ENCODE results near the gene PEBP1.
"Not testable (repeated sequence)": the region's sequence is repeated elsewhere in the genome, so short reads cannot be mapped to it uniquely, and the experiment has no call there.

Gene PEBP1
- total RNA-seq, result 89.7 reads per million, percentile 80 among the genes with 10 or more reads in this experiment

DNA sequence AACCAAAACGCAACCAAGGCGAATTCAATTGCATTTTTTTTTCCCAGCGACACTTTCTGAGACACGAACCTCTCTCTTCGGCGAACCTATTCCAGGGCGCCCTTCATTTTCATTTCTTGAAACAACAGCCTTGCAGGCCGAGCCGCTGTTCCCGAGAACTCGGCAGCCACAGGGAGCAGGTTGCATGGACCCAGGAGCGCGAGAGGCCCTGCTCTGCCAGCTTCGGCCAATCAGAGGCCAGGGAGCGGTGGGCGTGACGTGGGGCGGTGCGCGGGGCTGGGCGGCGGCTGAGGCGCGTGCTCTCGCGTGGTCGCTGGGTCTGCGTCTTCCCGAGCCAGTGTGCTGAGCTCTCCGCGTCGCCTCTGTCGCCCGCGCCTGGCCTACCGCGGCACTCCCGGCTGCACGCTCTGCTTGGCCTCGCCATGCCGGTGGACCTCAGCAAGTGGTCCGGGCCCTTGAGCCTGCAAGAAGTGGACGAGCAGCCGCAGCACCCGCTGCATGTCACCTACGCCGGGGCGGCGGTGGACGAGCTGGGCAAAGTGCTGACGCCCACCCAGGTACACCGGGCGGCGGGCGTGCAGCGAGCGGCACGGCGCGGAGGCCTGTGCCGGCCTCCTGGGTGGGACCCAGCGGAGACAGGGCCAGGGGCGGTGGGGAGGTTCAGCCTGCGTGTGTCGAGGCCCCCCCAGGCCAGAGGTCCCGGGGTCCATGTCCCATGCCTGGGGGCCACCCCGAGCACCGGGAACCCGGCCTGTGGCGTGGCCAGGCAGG is at the start of gene PEBP1:
Gene PEBP1 (plus strand): TSS at position 337 of the 771 bp plus-strand sequence. CDS start 86 bp downstream, at position 423.
- peak; percentile 90 for DNase-seq

DNA sequence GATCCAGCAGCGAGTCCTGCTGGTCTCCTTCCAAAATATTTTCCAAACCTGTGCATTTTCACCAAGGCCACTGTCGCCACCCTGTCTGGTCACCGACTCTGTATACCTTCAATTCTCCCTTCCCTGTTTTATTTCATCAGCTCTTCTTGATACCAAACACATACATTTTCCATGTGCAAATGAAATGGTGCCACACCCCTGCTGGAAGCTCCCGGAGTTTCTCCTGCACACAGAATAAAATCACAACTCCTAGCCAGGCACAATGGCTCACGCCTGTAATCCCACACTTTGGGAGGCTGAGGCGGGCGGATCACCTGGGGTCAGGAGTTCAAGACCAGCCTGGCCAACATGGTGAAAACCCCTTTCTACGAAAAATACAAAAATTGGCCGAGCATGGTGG is 46.1 kb upstream of the PEBP1 start:
- DNase-seq, result no peak

DNA sequence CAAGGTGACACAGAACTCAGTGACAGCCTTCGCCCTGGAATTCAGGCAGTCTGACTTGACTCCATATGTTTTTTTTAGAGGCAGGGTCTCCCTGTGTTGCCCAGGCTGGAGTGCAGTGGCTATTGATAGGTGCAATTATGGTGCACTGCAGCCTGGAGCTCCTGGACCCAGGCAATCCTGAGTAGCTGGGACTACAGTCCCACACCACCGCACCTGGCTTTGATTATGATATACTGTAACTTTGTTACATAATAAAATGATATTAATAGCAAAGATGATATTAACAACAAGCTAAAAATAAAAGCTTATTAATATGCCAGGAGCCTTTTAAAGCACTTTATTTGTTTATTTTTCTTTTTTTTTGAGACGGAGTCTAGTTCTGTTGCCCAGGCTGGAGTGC is 41.9 kb upstream of the PEBP1 start:
- DNase-seq, result no peak

DNA sequence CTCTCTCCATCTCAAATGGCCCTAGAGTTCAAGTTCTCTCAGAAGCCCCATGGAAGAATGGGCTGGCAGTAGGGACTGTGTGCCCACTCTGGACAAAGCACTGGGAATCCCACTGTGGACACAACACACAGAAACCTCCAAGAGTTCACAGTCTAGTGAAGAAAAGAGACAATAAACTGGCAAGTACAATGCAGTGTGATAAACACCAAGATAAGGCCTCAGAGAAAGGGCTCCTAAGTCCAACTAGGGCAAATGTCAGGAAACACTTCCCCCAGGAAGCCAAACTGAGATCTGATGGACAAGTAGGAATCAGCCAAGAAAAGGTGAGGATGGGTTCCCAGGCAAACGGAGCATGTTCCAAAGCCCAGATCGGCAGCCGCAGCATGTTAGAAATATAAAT is 37.5 kb upstream of the PEBP1 start:
- DNase-seq, result no peak

DNA sequence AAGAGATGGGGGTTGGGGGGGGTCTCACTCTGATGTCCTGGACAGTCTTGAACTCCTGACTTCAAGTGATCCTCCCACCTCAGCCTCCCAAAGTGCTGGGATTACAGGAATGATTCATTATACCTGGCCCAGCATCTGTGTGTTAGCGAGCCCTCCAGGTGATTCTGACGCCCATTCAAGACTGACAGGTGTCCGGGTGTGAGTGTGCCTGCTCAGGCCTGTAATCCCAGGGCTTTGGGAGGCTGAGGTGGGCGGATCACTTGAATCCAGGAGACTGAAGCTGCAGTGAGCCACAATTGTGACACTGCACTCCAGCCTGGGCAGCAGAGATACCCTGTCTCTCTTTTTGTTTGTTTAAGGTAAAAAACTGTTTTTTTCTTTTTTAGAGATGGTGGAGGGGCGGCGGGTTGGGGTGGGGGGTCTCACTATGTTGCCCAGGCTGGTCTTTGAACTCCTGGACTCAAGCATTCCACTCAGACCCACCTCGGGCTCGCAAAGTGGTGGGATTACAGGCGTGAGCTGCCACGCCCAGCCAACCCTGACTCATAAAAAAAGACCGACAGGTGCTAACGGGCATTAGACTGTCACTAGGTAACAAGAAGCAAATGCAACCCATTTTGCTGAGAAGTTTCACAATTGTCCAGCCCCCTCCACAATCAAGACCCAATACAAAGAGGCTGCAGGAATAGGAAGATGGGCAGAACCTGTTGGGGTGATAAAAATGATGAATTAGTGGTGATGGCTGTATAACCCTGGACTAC is 36.8 kb upstream of the PEBP1 start:
- DNase-seq, result no peak

DNA sequence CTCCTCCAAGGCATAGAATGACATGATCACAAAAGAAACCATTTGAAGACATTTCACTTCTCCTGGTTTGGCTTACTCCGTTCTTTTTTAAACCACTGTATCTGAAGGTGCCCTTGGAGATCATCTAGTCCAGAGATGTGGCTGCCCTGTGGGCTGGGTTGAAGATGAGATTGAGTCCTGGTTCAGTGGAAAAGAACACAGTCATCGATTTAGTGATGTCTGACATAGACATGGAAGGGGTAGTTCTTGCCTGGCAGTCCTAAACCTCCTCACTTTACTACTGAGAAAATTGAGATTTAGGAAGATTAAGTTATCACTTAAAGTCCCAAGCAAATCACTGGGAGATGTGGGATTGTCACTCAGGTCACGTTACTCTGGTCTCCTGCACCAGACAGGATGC is 34.9 kb upstream of the PEBP1 start:
- DNase-seq, result no peak

DNA sequence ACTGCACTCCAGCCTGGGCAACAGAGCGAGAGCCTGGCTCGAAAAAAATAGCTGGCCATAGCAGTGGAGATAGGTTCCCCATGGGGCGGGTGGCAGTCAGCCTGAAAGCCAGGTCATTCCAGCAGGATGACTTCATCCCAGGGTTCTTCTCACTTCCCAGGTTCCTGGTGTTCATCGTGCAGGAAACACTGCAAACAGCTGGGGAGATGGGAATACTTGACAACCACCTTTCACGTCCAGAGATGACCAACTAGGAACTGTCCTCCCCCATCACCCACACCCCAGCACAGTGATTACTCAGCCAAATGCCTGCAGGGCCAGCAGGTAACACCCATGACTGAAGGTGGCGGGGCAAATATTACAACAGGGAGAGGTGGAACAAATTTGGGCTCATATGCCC is 33.9 kb upstream of the PEBP1 start:
- DNase-seq, result no peak

DNA sequence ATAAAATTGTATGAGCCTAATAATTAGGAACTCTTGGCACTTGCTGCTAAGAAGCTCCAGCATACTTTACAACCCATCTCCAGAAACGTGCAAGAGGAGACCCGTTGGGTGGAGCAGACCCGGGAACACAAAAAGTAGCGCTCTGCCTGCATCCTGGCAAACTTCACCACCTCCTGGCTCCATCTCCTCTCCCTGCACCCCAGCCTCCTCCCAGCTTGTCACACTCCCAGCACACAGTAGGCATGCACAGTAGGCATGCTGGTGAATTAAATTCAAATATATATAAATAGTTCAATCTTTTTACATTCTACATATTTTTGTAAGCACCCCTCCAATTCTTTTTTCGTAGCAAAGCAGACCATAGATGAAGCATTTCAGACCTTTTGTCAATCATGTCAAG is 33.3 kb upstream of the PEBP1 start:
- no peak for DNase-seq

DNA sequence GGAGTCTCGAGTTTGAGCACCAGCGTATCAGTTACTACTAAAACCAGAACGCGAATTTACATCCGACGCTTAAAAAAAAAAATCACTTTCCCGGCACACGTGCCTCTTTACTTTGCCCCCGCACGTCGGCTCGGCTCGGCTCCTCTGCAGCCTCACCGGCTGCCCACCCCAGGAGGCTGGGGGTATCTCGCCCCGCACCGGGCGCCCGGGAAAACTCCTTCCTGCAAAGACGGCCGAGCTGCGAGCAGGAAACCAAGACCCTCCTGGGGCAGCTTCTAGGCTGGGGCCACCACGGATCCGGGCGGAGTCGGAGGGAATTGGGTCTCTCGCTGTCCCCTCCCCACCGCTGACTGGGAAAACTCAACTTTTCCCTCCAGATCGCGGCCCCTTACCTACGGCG is 32.7 kb upstream of the PEBP1 start:
- DNase-seq, result no peak

DNA sequence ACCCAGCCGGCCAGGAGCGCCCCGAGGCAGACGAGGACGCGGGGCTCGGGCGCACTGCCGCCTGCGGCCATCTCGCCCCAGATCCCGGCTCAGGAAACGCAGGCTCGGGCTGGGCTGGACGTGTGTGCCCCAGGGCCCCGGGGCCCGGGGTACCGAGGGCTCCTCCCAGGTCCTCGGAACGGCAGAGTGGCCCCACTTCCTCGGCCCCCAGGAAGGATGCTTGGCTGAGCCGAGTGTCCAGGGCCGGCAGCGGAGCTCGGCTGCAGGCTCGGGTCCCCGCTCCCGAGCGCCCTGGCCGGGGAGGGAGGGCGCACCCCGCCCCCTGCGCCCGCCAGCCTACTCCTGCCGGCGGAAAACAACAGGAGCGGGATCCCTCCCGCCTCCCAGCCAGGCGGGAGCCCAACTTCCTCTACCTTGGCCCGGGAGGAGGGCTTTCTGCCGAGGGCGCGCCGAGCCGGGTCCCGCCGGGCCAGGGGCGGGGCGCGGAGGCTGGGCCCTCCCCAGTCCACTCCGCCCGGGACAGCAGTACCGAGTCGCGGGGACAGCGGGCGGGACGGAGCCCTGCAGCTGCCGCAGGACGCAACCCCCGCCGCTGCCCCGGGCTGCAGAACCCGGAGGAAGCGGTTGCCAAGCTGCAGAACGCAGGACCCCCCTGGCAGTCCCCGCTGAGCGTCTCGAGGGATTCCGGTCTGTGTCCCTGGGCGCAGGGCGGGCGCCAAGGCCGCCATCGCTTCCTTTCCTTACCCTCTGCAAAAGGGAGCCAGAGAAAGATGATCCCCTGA is 32.1 kb upstream of the PEBP1 start, which contains the start of gene VSIG10:
Gene VSIG10 (minus strand): TSS at position 411 of the 782 bp plus-strand sequence. CDS start 340 bp downstream, at position 71.
- no peak for DNase-seq

DNA sequence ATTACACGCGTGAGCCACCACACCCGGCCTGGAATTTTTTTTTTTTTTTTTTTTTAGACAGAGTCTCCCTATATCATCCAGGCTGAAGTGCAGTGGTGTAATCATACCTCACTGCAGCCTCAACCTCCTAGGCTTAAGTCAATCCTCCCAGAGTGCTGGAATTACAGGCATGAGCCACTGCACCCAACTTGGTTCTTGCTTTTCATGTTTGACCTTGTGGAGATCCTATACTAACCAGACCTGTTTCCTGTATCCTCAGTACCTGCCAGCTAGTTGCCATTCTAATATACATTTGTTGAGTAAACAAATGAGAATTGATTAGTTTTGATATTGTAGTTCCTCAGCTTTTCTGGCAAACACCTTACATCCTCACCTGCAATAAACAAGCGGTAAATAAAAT is 28.9 kb upstream of the PEBP1 start:
- DNase-seq, result no peak

DNA sequence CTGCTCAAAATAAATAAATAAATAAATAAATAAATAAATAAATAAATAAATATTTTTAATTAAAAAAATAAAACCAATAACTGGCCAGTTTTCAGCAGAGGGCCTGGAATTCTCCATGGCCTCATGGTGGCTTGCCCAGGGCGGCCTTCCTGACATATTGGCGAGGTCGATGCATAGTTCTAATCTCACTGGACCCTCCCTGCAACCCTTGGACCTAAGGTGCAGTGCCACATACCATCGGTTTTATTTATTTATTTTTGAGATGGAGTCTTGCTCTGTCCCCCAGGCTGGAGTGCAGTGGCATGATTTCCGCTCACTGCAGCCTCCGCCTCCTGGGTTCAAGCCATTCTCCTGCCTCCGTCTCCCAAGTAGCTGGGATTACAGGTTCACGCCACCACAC is 28.2 kb upstream of the PEBP1 start:
- DNase-seq, result no peak

DNA sequence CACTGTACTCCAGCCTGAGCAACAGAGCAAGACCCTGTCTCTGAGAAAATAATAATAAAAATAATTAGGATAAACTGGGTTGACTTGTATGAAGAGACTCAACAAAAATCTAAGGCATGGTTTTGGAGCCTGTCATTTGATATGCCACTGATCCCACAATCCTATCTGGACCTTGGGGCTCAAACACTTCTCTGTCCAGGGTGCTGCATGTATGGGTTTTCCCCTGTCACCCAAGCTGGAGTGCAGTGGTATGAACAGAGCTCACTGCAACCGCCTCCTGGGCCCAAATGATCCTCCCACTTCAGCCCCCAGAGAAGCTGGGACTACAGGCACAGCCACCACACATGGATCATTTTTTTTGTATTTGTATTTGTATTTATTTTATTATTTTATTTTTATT is 26.8 kb upstream of the PEBP1 start:
- DNase-seq, result no peak

DNA sequence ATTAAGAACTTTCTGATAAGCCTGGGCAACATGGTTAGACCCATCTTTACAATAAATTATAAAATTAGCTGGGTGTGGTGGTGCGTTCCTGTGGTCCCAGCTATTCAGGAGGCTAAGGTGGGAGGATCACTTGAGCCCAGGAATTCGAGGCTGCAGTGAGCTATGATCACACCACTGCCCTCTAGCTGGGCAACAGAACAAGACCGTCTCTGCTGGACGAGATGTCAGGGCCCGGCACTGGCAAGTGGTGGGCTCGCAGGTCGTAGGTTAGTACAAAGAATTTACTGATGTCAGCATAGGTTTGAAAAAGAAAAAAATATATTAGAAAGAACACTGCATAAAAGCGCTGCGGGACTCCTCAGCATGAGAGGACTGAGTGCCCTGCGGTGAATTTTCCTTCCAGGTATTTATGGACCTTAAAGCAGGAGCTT is 16.5 kb upstream of the PEBP1 start:
- no peak for DNase-seq

DNA sequence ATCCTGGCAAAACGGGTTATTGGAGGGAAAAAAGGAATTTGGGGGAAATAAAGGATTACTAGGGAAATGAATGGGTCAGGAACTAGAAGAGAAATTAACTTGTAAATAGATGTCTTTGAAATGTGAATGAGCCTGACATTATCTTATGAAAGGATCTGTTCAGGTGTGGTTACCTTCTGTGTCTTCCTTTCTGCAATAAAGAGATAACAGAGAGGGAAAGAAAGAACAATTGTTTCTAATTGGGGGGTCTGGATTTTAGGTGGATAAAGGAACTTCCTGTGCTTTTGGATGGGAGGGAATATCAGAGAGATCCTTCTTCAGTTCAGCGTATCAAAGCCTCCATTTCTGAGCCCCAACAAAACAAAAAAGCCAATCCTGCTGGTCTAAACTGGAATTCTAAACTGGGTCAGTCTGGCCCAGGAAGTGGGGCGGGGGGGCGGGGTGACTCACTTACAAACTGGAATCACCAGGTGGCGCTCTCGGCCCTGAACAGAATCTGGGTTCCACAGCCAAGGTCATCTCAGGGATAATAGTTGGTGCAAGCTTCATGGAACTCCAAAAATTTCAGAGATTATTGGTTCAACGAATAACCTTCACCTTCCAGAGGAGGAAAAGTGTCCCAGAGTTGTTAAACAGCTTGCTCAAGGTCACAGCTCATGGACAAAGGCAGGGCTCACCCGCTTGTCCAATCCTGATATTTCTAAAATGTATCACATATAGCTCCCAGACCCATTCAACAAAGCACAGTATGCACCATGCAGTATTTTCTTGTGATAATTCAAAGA is 15.2 kb upstream of the PEBP1 start:
- peak; percentile 35 for DNase-seq

DNA sequence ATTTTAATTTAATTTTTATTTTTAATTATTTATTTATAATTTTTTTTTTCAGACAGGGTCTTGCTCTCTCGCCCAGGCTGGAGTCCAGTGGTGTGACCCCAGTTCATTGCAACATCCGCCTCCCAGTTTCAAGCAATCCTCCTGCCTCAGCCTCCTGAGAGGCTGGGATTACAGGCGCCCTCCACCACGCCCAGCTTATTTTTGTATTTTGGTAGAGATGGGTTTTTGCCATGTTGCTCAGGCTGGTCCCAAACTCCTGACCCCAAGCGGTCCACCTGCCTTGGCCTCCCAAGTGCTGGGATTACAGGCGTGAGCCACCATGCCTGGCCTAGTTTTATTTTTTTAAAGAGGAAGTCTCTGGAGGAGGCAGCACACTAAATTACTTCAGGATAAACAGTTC is 13.7 kb upstream of the PEBP1 start:
- DNase-seq, result no peak

DNA sequence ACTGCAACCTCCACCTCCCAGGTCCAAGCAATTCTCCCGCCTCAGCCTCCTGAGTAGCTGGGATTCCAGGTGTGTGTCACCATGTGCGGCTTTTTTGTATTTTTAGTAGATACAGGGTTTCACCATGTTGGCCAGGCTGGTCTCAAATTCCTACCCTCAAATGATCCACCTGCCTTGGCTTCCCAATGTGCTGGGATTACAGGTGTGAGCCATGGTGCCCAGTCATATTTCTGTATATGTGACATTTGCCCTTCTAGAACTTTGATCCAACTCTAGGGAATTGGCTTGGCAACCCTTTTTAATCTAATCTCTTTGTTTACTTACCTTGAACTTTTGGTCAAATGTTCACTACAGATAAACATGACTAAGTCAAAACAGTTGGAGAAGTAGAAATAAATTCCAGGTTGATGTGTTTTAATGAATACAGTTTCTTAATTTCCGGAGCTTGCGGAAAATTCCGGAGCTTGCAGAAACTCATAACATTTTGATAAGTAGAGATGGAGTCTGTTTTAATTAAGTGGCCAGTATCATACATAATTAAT is 11.5 kb upstream of the PEBP1 start:
- no peak for DNase-seq

DNA sequence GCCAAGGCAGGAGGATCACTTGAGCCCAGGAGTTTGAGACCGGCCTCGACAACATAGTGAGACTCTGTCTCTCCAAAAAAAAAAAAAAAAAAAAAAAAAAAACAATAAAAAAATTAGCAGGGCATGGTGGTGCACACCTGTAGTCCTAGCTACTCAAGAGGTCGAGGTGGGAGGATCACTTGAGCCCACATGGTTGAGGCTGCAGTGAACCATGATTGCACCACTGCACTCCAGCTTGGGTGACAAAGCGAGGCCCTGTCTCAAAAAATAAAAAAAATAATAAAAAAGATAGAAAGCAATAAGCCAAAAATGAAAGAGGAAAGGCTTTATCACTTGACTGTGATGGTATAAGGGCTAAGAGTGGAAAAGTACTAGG is 10.2 kb upstream of the PEBP1 start:
- DNase-seq, result no peak

DNA sequence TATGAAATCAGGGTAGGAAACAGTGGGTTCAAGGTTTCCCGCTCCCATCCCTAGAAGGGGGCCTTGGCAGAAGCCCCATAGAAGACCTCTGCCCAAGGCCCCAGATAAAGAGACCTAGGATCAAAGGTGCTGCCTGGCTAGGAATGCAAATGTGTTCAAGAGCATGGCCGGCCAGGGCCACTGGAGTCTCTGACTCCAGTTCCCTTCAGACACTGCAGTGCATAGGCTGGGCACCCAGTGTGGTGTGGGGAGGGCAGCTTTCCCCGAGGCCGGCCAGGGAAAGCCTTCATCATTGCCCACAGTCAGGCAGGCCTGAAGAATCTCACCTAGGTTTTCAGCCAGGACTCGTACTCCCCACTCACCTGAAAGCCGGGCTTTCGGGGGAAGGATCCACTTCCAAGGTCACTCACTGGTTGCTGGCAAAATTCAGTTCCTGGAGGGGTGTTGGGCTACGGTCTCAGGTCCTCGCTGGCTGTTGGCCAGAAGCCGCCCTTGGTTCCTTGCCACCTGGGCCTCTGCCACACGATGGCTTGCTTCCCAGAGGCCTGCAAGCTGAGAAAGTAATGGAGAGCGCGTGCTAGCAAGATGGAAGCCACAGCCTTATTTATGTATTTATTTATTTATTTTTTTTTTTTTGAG is 9.7 kb upstream of the PEBP1 start:
- no peak for DNase-seq

DNA sequence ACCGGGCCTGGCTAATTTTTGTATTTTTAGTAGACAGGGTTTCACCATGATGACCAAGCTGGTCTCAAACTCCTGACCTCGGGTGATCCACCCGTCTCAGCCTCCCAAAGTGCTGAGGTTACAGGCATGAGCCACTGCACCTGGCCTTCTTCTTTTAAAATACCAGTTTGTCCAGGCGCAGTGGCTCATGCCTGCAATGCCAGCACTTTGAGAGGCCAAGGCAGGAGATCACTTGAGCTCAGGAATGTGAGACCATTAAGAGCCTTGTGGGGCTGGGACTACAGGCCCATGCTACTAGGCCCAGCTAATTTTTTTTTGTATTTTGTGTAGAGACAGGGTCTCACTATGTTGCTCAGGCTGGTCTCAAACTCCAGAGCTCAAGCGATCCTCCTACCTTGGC is 8.1 kb upstream of the PEBP1 start:
- DNase-seq, result no peak

DNA sequence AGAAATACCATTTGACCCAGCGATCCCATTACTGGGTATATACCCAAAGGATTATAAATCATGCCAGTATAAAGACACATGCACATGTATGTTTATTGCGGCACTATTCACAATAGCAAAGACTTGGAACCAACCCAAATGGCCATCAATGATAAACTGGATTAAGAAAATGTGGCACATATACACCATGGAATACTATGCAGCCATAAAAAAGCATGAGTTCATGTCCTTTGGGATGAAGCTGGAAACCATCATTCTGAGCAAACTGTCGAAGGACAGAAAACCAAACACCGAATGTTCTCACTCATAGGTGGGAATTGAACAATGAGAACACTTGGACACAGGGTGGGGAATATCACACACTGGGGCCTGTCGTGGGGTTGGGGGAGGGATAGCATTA is 6.5 kb upstream of the PEBP1 start:
- not testable (repeated sequence) for DNase-seq

DNA sequence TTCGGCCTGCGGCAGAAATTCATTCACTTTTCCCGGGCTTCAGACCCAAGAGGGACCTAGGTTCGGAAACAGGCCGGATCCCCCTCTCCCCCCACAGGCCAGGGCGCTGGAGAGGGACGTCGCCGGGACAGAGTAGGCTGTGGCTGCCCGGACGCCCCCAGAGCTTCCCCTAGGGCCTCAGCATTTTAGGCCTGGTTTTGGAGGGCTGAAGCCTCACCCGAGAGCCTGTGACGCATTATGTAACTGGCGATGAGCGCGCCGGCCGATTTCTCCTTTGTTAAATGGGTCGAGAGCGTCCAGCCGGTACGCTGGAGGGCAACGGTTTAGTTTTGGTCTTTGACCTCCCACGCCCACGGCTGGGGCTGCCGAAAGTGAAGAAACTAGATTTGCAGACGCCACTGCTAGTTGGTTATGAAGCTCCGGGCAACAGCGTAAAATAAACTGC is 657 bp downstream of the PEBP1 start:
- peak; percentile 5 for DNase-seq

All from effector CD4-positive, alpha-beta T cell (primary cell).